ENCODE results near the gene ARID1B.

The ARID1B gene

GRCh38 chr6:157236040-157236725, 459.0 kb downstream of the ARID1B start:
- DNase-seq = no peak

- no peak for DNase-seq
These were observed 461.2 kb downstream of the ARID1B start for GRCh38 chr6:157238346-157238745.

GRCh38 chr6:157239148-157239547, 462.0 kb downstream of the ARID1B start:
- DNase-seq = no peak

GRCh38 chr6:157239671-157240058, 462.5 kb downstream of the ARID1B start:
- DNase-seq = no peak

GRCh38 chr6:157240059-157240959, 463.1 kb downstream of the ARID1B start:
- DNase-seq = no peak

GRCh38 chr6:157240960-157241311, 463.8 kb downstream of the ARID1B start:
- DNase-seq = no peak

GRCh38 chr6:157242791-157243190, 465.6 kb downstream of the ARID1B start:
- DNase-seq = no peak

- no peak for DNase-seq
These were observed 467.0 kb downstream of the ARID1B start for GRCh38 chr6:157244175-157244574.

GRCh38 chr6:157244780-157245179, 467.6 kb downstream of the ARID1B start:
- no peak for DNase-seq

- no peak for DNase-seq
These were observed 468.3 kb downstream of the ARID1B start for GRCh38 chr6:157245436-157245835.

GRCh38 chr6:157246048-157246630, 469.0 kb downstream of the ARID1B start:
- DNase-seq = no peak

- DNase-seq = no peak
These were observed 469.8 kb downstream of the ARID1B start for GRCh38 chr6:157246771-157247484.

GRCh38 chr6:157248264-157248663, 471.1 kb downstream of the ARID1B start:
- DNase-seq = no peak

GRCh38 chr6:157249826-157250225, 472.6 kb downstream of the ARID1B start:
- no peak for DNase-seq

- DNase-seq = no peak
These were observed 474.5 kb downstream of the ARID1B start for GRCh38 chr6:157251586-157252247.

- no peak for DNase-seq
These were observed 475.8 kb downstream of the ARID1B start for GRCh38 chr6:157253017-157253416.

GRCh38 chr6:157253699-157254098, 476.5 kb downstream of the ARID1B start:
- no peak for DNase-seq

- no peak for DNase-seq
These were observed 477.4 kb downstream of the ARID1B start for GRCh38 chr6:157254538-157254937.

- no peak for DNase-seq
These were observed 477.9 kb downstream of the ARID1B start for GRCh38 chr6:157255079-157255478.

- no peak for DNase-seq
These were observed 481.7 kb downstream of the ARID1B start for GRCh38 chr6:157258878-157259277.

- no peak for DNase-seq
These were observed 482.3 kb downstream of the ARID1B start for GRCh38 chr6:157259443-157259842.

Data from retina (tissue), 1 donor.